CD4-positive, CD25-positive, alpha-beta regulatory T cell (primary cell): ENCODE data around the gene TMEM147. TPM values are rescaled to one million over a fixed set of nuclear protein-coding genes. Genes with fewer than 3 reads are reported as not detected.
A peak's percentile ranks its signal among the peaks of the same experiment; 100 is the strongest.

Experiments
- ATAC-seq, 2 donors: fragments of 150-1000 bp; cut with Tn5 transposase; one replicate each; pipeline ENCODE4 v1.10.0; 2021; ENCODE audit warnings: low read depth in 2 of 2, moderate number of reproducible peaks in 2 of 2, moderate library complexity in 1 of 2
- DNase-seq, 3 donors: peaks; one replicate each; pipeline versions ENCODE4 v3.0.0 to v3.0.0-alpha.2; 2012 to 2022; ENCODE audit warnings: mixed read lengths in 1 of 3
- H3K27ac ChIP-seq: one replicate; pipeline ENCODE4 v1.7.0; 2013; ENCODE audit warnings: mild to moderate bottlenecking, low read length; ENCODE audit not compliant: insufficient read depth, poor library complexity, severe bottlenecking
- H3K27me3 ChIP-seq: one replicate; pipeline ENCODE4 v1.7.0; 2013; ENCODE audit warnings: low read length; ENCODE audit not compliant: control insufficient read depth, insufficient read depth
- H3K36me3 ChIP-seq: one replicate; pipeline ENCODE4 v1.7.0; 2013; ENCODE audit warnings: mild to moderate bottlenecking, low read length, moderate library complexity; ENCODE audit not compliant: control insufficient read depth, insufficient read depth
- H3K4me1 ChIP-seq: 2 replicates; pipeline ENCODE4 v1.7.0; 2013; ENCODE audit warnings: mild to moderate bottlenecking, low read length; ENCODE audit not compliant: insufficient read depth, control insufficient read depth, poor library complexity, severe bottlenecking
- H3K4me3 ChIP-seq: one replicate; pipeline ENCODE4 v1.7.0; 2013; ENCODE audit warnings: low read depth, mild to moderate bottlenecking, low read length, moderate library complexity
- H3K9me3 ChIP-seq, 2 experiments: 1 replicate in 1 of 2; 2 replicates in 1 of 2; pipeline ENCODE4 v1.7.0; 2013; ENCODE audit warnings: low read length in 2 of 2, mild to moderate bottlenecking in 1 of 2, moderate library complexity in 1 of 2; ENCODE audit not compliant: control insufficient read depth in 2 of 2
- H3K27ac Mint-ChIP-seq, 3 donors: one replicate each; pipeline ENCODE4 v1.8.0; 2020 to 2022; ENCODE audit warnings: mild to moderate bottlenecking in 3 of 3, mixed read lengths in 3 of 3, moderate library complexity in 2 of 3
- H3K27me3 Mint-ChIP-seq: one replicate; pipeline ENCODE4 v1.8.0; 2022; ENCODE audit warnings: mild to moderate bottlenecking, mixed read lengths
- H3K36me3 Mint-ChIP-seq: one replicate; pipeline ENCODE4 v1.8.0; 2020; ENCODE audit warnings: mixed read lengths
- H3K4me1 Mint-ChIP-seq, 4 donors: one replicate each; pipeline ENCODE4 v1.8.0; 2020 to 2022; ENCODE audit warnings: mixed read lengths in 4 of 4, mild to moderate bottlenecking in 1 of 4
- H3K4me3 Mint-ChIP-seq, 4 donors: one replicate each; pipeline ENCODE4 v1.8.0; 2020 to 2022; ENCODE audit warnings: mild to moderate bottlenecking in 4 of 4, mixed read lengths in 4 of 4, moderate library complexity in 3 of 4
- H3K9me3 Mint-ChIP-seq, 7 donors: one replicate each; pipeline ENCODE4 v1.8.0; 2020 to 2022; ENCODE audit warnings: mixed read lengths in 7 of 7, mild to moderate bottlenecking in 3 of 7, moderate library complexity in 2 of 7
- polyA plus RNA-seq, 4 donors: library from polyadenylated mRNA; unstranded; fragments of 300-500 nt; fragmentation: Illumina TruSeq; gene quantifications; one replicate each; pipeline ENCODE4 v1.2.3, GENCODE V29; 2021
- total RNA-seq: library from RNA; stranded (reverse); gene quantifications from one replicate; pipeline ENCODE4 v1.2.3, GENCODE V29; 2022

Gene TMEM147
- total and polyA plus RNA-seq, 5 donors from 2014 or later: 37.1 to 179 (median 160) TPM

DNA sequence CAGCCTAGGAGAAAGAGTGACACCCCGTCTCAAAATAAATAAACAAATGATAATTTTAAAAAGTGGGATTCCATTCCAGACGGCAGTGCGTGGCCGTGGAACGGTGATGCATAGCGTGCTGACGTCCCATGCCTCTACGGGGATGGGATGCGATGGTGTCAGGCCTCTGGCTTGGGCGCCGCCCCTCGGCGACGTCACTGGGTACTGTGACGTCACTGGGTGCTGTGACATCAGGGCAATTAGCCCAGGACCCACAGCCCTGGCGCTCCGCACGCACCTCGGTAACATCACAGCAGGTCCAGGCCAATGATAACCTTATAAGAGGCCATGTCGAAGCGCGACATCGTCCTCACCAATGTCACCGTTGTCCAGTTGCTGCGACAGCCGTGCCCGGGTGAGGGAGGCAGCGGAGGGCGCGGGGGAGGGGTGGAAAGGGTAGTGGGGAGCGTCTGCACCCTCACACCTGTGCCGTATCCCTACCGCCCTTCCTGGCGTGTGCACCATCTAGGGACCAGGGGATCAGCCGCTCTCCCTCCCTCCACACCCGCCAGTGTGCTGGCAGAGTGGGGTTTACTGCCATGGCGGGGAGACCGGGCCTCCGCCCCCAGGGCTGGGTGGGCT, 12.1 kb upstream of the TMEM147 start, which contains the start of gene GAPDHS:
Gene GAPDHS, plus strand, starts transcription at position 256 of the 621 bp plus-strand sequence. Its CDS starts 72 bp downstream, at position 328.
- no peaks in the 10 kb centered on the region for H3K36me3 Mint-ChIP-seq
- no peak within 1 kb of the TSS for H3K27ac ChIP-seq
- peak within 1 kb of the TSS; percentile 29 to 78 (median 62) for H3K27ac Mint-ChIP-seq
- H3K4me1 Mint-ChIP-seq: peaks cover 0 to 14% (median 8%) of the 10 kb centered on the region in 4 donors
- no peaks in the 10 kb centered on the region for H3K36me3 ChIP-seq
- H3K4me3 ChIP-seq: peak within 1 kb of the TSS; percentile 19
- H3K9me3 Mint-ChIP-seq: peaks cover 0 to 1% (median 0%) of the 10 kb centered on the region in 7 donors
- H3K4me1 ChIP-seq: peaks cover 11% of the 10 kb centered on the region
- DNase-seq (no peak), ATAC-seq (no peak)
- H3K9me3 ChIP-seq: no peaks in the 10 kb centered on the region
- peak within 1 kb of the TSS; percentile 7 to 86 (median 54) for H3K4me3 Mint-ChIP-seq
- H3K27me3 Mint-ChIP-seq: peaks cover 46% of the 10 kb centered on the region
- H3K27me3 ChIP-seq: peaks cover 2% of the 10 kb centered on the region

DNA sequence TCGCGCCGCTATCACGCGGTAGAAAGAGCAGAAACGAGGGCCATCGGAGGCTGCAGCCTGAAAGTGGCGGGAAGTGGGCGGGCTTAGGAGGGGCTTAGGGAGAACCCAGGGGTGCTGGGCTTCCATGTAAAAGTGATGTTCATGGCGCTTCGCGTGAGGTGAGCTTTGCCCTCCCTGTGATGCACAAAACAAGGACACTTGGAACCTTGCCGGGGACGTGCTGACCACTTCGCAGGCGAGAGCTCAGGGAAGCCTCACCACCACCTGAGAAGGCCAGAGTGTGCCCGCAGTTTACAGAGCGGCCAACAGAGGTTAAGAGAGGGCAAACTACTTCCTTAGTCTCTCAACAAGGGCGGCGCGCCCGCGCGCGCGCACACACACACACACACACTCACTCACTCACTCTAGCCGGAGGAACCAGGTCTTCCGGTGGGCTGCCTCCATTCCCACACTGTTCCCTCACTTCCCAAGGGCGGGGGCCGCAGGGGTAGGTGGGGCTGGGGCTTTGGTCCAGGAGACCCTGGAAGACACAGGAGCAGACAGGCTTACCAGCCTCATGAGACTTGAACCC, 11.5 kb upstream of the TMEM147 start:
- peaks cover 2% of the 10 kb centered on the region for H3K27me3 ChIP-seq

DNA sequence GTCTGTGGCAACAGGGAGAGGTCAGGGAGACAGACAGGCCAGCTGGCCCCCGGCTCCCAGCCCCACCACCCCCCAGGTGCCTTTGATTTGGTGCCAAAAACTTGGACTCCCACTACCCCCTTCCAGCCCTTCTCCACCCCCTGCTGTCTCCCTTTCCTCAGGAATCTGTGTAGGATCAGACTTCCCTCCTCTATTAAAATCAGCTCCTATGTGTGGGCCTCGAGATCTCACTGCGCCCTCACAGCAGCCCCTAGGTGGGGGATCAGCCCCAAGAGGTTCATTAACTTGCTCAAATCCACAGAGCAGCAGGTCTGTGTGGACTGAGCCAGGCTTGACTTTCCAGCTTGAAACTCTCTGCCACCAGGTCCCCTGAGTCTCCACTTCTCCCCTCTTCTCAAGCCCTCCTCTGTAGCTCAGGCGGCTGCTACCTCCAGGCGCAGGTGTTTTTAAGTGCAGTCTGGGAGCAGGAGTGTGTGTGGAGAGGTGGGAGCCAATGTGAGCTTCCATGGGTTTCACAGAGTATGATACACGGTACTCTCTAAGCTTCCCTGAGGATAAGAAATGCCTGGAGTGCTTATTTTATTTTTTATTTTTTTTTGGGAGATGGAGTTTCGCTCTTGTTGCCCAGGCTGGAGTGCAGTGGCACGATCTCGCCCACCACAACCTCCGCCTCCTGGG, 10.5 kb upstream of the TMEM147 start:
- Mint-ChIP-seq H3K4me1 (peaks cover 0 to 14% (median 8%) of the 10 kb centered on the region in 4 donors), H3K9me3 (peaks cover 0 to 1% (median 0%) of the 10 kb centered on the region in 7 donors), H3K27me3 (peaks cover 29% of the 10 kb centered on the region), H3K27ac (peak overlapping the region in 1 of 3 donors; percentile 23), H3K36me3 (no peaks in the 10 kb centered on the region), H3K4me3 (no peak overlapping the region)
- no peak overlapping the region for H3K4me3 ChIP-seq
- peaks cover 11% of the 10 kb centered on the region for H3K4me1 ChIP-seq
- DNase-seq (no peak), ATAC-seq (no peak)
- H3K27ac ChIP-seq: no peak overlapping the region
- no peaks in the 10 kb centered on the region for H3K9me3 ChIP-seq
- H3K27me3 ChIP-seq: peaks cover 2% of the 10 kb centered on the region
- H3K36me3 ChIP-seq: no peaks in the 10 kb centered on the region

More for the DNA sequence above, 11.5 kb upstream of the TMEM147 start:
- Mint-ChIP-seq H3K27ac (peak overlapping the region; percentile 29 to 78 (median 62)), H3K4me1 (peaks cover 0 to 14% (median 8%) of the 10 kb centered on the region in 4 donors), H3K4me3 (peak overlapping the region; percentile 7 to 86 (median 54)), H3K27me3 (peaks cover 40% of the 10 kb centered on the region), H3K9me3 (peaks cover 0 to 1% (median 0%) of the 10 kb centered on the region in 7 donors), H3K36me3 (no peaks in the 10 kb centered on the region)
- Histone ChIP-seq H3K4me3 (peak overlapping the region; percentile 19), H3K4me1 (peaks cover 11% of the 10 kb centered on the region), H3K27ac (no peak overlapping the region), H3K36me3 (no peaks in the 10 kb centered on the region), H3K9me3 (no peaks in the 10 kb centered on the region)
- DNase-seq (peak in 2 of 3 donors; percentile 43 to 66), ATAC-seq (peak; percentile 67 to 86)

DNA sequence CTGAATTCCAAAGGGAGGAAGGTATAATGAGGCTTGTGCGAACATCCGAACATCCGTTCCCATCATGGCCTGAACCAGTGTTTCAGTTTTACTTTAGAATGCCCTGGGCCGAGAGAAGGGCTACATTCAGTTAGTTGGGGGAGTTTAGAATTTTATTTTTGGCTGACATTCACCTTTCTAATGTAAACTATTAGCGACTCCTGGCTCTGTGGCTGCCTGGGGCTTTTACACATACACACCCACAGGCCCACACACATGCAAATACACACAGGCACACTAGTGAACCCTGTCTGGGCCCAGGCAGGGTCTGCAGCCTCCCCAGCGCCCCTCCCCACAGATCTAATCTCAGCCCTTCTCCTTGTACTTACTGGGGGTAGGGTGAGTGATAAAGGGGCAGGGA, 6.1 kb upstream of the TMEM147 start:
- no peaks in the 10 kb centered on the region for H3K27me3 ChIP-seq
- DNase-seq: no peak
- H3K27ac ChIP-seq: no peak overlapping the region
- H3K36me3 ChIP-seq: no peaks in the 10 kb centered on the region
- no peak overlapping the region for H3K4me3 ChIP-seq
- no peak overlapping the region for H3K4me3 Mint-ChIP-seq
- H3K9me3 Mint-ChIP-seq: peaks cover 0 to 1% (median 0%) of the 10 kb centered on the region in 7 donors
- ATAC-seq: no peak
- no peaks in the 10 kb centered on the region for H3K27me3 Mint-ChIP-seq
- H3K27ac Mint-ChIP-seq: no peak overlapping the region
- peaks cover under 1% of the 10 kb centered on the region for H3K4me1 ChIP-seq
- H3K36me3 Mint-ChIP-seq: no peaks in the 10 kb centered on the region
- H3K9me3 ChIP-seq: no peaks in the 10 kb centered on the region
- H3K4me1 Mint-ChIP-seq: peaks cover 0 to 11% (median under 1%) of the 10 kb centered on the region in 4 donors

DNA sequence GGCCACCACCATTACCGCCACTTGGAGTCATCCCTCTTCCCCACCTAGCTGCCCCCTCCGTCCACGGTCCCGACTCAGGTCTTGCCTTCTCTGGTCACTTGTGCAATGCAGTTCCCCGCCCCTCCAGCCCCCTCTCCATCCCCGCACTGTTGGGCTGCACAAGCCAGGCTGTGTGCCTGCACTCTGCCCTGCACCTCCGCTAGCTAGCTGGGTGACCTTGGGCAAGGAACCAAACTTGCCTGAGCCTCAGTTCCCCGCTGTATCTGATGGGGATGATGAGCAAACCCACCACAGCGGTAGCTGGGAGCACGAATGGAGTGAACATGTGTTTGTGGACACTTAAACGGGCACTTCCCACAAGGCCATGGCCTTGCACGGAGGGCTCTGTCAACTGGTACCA, 5.6 kb upstream of the TMEM147 start:
- Mint-ChIP-seq H3K4me1 (peaks cover 0 to 15% (median 2%) of the 10 kb centered on the region in 4 donors), H3K9me3 (peaks cover 0 to 1% (median 0%) of the 10 kb centered on the region in 7 donors), H3K27me3 (no peaks in the 10 kb centered on the region), H3K36me3 (no peaks in the 10 kb centered on the region), H3K4me3 (no peak overlapping the region), H3K27ac (no peak overlapping the region)
- DNase-seq (no peak), ATAC-seq (no peak)
- Histone ChIP-seq H3K27me3 (no peaks in the 10 kb centered on the region), H3K4me3 (no peak overlapping the region), H3K9me3 (no peaks in the 10 kb centered on the region), H3K27ac (no peak overlapping the region), H3K36me3 (no peaks in the 10 kb centered on the region), H3K4me1 (peaks cover 6% of the 10 kb centered on the region)

DNA sequence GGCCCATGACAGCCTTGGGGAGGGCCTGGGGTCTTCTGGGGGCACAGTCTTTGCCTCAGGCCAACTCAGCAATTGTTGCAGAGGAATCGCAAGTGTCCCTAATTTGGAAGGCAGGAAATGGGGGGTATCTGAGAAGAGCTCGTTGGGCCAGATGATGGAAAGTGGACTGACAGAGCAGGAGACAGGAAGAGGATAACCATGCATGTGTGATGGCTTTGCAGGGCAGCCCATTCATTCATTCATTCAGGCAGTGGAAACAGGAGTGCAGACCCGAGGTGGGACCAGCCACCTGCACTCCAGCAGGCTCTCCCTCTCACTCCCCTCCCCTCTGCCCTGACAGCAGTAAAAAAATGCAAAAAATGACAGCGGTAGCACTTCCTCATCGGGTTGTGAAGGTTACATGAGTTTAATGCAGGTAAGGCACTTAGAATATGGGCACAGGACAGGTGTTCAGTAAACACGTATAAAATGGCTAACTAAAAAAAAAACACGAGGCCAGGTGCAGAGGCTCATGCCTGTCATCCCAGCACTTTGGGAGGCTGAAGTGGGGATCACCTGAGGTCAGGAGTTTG, 5.0 kb upstream of the TMEM147 start:
- Mint-ChIP-seq H3K36me3 (no peaks in the 10 kb centered on the region), H3K4me1 (peaks cover 0 to 14% (median 3%) of the 10 kb centered on the region in 4 donors), H3K27ac (peak overlapping the region in 2 of 3 donors; percentile 15 to 50), H3K27me3 (no peaks in the 10 kb centered on the region), H3K4me3 (no peak overlapping the region), H3K9me3 (peaks cover 0 to 1% (median 0%) of the 10 kb centered on the region in 7 donors)
- Histone ChIP-seq H3K36me3 (no peaks in the 10 kb centered on the region), H3K27ac (no peak overlapping the region), H3K4me3 (no peak overlapping the region), H3K27me3 (no peaks in the 10 kb centered on the region), H3K4me1 (peaks cover 12% of the 10 kb centered on the region), H3K9me3 (no peaks in the 10 kb centered on the region)
- ATAC-seq (no peak), DNase-seq (no peak)

DNA sequence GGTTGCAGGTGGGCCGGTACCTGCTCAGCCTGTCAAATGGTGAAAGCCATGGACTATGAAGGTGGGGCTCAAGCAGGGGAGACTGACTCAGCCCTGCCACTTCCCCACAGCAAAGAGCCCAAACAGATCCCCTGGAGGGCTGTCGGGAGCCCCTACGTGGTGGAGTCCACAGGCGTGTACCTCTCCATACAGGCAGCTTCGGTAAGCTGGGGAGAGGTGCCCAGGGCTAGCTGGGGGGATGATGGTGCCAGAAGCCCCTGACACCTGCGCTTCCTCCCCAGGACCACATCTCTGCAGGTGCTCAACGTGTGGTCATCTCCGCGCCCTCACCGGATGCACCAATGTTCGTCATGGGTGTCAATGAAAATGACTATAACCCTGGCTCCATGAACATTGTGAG, 3.2 kb upstream of the TMEM147 start:
- no peak overlapping the region for H3K27ac ChIP-seq
- Mint-ChIP-seq H3K36me3 (no peaks in the 10 kb centered on the region), H3K9me3 (no peaks in the 10 kb centered on the region), H3K27ac (peak overlapping the region in 1 of 3 donors; percentile 51), H3K27me3 (no peaks in the 10 kb centered on the region), H3K4me3 (peak overlapping the region in 1 of 4 donors; percentile 56), H3K4me1 (peaks cover 0 to 27% (median 13%) of the 10 kb centered on the region in 4 donors)
- H3K27me3 ChIP-seq: no peaks in the 10 kb centered on the region
- H3K36me3 ChIP-seq: no peaks in the 10 kb centered on the region
- ATAC-seq (no peak), DNase-seq (no peak)
- H3K4me1 ChIP-seq: peaks cover 27% of the 10 kb centered on the region
- no peaks in the 10 kb centered on the region for H3K9me3 ChIP-seq
- no peak overlapping the region for H3K4me3 ChIP-seq
